ENCODE data around the gene TUBD1.
"Not testable (repeated sequence)": the region's sequence is repeated elsewhere in the genome, so short reads cannot be mapped to it uniquely, and the experiment has no call there.

Gene TUBD1

DNA sequence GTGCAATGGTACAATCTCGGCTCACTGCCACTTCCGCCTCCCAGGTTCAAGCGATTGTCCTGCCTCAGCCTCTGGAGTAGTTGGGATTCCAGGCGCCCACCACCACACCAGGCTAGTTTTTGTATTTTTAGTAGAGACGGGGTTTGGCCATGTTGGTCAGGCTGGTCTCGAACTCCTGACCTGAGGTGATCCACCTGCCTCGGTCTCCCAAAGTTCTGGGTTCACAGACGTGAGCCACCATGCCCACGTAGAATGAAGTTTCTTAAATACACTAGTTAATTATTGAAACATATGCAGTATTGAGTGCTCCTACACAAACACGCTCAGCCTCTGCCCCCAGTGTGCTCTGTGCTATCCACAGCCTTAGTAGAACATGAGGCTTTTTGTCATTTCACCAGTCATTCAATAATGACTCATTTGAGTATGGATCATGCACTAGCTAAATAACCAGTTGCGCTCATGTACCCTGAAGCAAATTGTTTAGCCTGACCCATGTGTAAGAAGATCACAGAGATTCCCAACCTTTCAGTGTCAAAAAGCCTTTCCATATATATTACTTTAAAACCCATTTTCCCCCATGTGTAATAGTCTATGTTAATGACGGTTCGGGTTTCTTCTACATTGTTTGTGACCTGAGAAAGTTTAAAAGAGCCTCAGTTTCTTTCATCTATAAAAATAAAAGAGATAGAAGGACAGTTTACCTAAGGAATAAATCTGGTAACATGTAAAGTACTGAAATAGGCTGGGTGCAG is 49.7 kb downstream of the TUBD1 start:
- peak; percentile 91 for DNase-seq

DNA sequence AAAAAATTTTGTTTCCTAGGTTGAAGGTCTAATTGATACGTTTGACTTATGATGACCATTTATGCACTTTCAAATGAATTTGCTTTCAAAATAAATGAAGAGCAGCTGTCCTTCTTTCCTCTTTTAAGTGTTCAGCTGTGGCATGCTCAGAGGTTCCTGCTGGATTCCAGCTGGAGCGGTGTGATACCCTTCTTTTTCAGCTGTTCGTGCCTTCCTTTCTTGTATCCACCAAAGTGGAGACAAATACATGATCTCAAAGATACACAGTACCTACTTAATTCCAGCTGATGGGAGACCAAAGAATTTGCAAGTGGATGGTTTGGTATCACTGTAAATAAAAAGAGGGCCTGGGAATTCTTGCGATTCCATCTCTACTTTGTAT is 50.9 kb downstream of the TUBD1 start:
- not testable (repeated sequence) for DNase-seq

DNA sequence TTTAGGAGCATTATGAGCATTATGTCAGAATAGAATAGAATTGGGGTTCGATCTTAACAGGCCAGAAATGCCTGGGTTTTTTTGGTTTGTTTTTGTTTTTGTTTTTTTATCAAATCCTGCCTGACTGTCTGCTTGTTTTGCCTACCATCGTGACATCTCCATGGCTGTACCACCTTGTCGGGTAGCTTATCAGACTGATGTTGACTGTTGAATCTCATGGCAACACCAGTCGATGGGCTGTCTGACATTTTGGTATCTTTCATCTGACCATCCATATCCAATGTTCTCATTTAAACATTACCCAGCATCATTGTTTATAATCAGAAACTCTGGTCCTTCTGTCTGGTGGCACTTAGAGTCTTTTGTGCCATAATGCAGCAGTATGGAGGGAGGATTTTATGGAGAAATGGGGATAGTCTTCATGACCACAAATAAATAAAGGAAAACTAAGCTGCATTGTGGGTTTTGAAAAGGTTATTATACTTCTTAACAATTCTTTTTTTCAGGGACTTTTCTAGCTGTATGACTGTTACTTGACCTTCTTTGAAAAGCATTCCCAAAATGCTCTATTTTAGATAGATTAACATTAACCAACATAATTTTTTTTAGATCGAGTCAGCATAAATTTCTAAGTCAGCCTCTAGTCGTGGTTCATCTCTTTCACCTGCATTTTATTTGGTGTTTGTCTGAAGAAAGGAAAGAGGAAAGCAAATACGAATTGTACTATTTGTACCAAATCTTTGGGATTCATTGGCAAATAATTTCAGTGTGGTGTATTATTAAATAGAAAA is 51.5 kb downstream of the TUBD1 start:
- peak; percentile 47 for DNase-seq

DNA sequence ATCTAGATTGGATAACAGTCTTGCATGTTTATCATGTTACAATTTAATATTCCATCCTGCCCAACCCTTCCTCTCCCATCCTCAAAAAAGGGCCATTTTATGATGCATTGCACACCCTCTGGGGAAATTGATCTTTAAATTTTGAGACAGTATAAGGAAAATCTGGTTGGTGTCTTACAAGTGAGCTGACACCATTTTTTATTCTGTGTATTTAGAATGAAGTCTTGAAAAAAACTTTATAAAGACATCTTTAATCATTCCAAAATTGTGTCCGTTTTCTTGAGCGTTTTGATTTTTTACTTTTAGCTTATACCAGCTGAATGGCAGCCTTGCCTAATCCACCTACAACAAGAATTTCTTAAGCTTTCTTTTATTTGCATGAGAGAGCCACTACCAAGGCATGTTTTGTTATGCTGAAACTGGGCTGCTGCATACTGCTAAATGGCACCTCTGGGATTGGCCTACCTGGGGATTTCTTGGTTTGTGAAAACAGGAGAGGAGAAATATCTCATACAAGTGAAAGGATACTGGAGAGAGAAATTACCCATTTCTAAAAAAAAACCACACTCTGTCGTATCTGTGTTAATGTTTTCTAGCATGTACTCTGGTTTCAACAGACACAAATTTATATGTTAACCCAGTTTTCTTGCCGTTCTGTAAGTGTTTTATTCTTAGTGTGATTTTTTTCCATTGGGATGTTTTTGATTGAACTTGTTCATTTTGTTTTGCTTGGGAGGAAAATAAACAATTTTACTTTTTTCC is 52.2 kb downstream of the TUBD1 start:
- peak; percentile 57 for DNase-seq

DNA sequence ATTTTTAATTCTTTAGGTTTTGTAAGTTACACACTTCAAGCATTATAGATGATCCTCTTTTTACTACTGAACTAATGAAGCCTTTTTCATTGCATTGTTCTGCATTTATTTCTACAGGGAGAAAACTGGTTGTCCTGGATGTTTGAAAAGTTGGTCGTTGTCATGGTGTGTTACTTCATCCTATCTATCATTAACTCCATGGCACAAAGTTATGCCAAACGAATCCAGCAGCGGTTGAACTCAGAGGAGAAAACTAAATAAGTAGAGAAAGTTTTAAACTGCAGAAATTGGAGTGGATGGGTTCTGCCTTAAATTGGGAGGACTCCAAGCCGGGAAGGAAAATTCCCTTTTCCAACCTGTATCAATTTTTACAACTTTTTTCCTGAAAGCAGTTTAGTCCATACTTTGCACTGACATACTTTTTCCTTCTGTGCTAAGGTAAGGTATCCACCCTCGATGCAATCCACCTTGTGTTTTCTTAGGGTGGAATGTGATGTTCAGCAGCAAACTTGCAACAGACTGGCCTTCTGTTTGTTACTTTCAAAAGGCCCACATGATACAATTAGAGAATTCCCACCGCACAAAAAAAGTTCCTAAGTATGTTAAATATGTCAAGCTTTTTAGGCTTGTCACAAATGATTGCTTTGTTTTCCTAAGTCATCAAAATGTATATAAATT is 53.0 kb downstream of the TUBD1 start:
- DNase-seq = peak; percentile 38

DNA sequence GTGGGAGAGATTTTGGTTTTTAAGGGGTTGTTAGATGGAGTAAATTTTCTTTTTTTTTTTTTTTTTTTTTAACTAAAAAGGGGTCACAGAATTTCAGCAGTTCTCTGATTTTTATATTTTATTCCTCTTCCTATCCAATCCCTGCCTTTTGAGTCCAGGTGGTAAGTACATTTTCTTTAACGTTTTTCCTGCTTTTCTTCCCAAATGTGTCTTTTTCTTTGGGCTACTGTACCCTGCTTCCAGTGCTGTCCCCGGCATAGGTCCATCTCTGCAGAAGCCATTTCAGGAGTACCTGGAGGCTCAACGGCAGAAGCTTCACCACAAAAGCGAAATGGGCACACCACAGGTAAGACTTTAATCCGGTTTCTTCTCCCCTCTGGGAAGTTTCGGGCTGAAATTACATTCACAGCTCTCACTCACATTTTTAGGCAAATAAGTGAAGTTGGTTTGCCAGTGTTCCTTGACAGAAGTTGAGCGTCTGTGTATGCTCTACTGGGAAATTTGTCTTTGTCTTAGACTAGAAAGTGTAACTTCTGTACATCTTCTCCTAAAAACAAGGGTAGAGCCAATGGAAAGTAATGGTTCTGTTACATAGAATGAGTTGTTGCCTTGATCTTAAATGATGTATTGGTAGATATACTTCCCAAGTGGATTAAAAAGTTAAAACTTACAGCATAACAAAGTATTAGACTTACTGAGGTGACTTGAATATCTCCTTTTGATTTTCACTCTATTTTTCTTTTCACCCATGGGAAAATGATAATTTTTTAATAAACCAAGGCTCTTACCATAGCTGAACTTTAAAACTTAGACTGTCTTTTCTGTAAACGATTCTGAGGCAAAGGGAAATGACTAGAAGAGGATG is 54.5 kb downstream of the TUBD1 start:
- peak; percentile 53 for DNase-seq

DNA sequence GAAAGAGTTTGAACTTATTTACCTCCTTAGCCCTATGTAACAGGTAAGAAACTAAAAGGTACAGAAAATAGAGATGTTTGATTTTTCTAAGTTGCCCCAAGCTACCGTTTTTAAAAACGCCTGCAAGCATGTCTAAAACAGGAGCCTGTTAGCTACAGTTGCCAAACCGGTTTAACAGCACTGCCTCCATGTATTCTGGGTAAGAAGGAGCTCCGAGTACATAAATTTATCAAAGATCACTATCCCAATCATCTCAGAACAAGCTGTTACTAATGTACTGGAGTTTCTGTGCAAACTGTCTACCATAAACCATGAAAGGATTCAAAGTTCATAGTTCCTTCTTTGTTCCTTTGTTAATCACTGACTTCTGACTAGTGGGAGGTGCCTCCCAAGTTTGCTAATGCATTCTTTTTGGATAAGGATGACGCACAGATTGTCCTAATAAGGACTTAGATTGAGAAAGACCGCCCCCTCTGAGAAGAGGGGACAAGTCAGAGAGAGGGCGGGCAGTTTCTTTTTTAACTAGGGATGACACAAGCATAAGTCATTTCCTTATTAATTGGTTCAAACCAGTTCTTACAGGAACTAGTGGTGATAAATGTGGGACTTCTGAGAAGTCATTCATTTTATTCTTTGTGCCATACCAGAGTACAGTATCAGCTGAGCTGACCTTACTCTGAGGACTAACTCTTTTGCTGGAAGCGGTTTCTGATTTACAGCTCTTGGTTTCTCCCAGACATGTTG is 55.3 kb downstream of the TUBD1 start:
- DNase-seq = peak; percentile 100

DNA sequence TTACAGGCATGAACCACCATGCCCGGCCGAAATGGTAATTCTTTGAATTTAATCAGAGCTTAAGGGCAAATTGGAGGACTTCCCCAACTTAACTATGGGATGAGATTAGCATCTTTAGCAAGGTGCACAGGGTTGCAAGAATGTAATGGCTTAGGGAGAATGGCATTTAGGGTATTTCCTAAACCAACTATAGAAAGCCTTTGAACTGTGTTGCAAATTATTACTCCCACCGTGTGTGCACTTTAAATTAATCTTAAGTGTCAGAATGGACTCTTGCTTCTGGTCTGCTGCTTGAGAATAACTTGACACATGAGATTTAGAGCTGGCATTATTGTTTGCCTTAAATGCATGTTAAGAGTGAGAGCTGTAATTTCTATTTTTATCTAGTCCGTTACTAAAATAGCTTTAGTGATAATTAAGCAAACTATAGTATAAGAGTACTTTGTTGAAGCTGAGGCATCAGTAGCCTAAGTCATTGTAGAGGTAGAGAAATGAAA is 59.8 kb downstream of the TUBD1 start:
- no peak for DNase-seq

DNA sequence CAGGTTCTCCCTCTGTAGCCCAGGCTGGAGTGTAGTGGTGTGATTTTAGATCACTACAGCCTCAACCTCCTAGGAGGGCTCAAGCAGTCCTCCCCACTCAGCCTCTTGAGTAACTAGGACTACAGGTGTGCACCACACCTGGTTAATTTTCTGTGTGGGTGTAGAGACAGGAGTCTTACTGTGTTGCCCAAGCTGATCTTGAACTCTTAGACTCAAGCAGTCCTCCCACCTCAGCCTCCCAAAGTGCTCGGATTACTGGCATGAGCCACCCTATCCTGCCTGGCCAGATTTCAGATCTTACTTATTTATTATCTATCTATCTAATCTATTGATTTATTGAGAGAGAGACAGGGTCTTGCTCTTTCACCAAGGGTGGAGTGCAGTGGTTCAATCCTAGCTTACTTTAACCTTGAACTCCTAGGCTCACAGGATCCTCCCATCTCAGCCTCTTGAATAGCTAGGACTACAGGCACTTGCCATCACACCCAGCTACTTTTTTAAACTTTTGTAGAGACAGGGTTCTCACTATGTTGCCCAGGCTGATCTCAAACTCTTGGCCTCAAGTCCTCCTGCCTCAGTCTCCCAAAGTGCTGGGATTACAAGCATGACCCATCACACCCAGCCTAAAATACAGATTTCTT is 61.8 kb downstream of the TUBD1 start:
- no peak for DNase-seq

DNA sequence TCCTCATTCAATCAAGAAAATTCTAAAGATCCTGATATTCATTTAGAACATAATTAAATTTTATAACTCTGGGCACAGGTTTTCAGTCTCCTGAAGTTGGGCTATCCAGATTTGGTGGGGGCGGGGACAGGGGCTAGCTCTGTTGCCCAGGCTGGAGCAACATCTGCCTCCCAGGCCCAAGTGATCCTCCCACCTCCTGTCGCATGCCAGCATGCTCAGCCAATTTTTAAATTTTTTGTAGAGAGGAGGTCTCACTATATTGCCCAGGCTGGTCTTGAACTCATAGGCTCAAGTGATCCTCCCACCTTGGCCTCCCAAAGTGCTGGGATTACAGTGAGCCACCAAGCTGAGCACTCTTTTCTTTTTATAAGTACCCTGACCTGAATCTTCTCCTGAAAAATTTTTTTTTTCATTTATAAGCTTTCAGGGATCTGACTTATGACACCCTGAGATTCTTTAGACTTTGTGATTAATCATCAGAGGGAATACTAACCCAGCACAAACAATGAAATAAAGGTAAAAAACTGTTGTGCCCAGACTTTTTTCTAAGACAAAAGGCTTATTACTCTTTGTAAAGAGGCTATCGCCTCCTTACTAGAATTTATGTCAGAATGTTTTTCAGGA is 62.6 kb downstream of the TUBD1 start:
- DNase-seq = no peak

DNA sequence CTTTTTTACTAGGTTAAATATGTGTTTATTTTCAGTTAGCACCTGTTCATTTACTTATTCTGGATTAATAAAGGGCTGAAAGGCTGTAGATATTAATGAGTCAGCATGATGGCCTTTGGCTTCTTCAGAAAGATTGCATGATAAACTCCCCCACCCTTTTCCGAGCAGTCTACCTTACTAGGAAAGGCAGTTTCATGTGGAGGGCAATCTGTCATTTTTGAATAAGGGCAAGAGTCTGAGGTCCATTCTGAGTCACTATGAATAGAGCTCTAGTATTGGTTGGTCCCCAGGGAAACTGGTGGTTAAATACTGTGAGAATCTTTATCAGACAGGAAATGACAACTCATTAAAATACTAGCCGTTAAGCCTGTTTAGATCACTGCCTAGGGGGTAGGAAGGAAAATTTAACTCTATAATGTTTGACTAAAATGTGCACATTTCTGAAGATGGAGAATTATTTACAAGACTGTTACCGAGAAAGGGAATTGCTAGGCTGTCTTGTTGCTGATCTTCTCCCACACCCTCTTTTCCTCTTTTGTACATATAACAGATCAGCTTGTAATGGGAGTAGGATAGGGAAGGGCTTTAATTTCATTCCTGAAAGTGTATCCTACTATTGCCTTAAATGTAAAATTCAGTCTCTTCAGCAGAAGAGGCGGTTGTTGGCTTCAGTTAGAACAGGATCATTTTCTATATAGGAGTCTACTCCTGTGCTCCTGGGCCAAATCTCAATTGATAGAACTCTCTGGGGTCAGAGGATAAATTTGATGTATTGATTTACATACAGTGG is 63.3 kb downstream of the TUBD1 start:
- DNase-seq = peak; percentile 96

DNA sequence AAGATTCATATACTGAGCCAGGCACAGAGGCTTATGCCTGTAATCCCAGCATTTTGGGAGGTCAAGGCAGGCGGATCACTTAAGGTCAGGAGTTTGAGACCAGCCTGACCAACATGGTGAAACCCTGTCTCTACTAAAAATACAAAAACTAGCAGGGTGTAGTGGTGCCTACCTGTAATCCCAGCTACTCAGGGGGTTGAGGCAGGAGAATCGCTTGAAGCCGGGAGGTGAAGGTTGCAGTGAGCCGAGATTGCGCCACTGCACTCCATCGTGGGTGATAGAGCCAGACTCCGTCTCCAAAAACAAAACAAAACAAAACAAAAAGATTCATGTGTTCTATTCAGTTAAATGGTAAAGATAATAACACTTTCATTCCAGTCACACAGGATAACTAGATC is 63.9 kb downstream of the TUBD1 start:
- not testable (repeated sequence) for DNase-seq

DNA sequence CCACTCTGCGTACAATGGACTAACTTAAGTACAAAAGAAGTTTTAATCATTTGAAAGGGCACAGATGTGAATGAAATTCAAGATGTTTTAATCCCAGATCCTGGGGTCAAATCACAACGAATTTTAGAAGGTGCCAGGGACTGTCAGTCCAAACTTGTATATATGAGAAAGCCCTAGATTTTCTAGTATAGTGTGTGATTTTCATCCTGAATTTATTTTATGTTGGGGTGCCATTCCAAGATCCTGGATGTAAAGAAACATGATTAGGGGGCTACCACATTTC is 64.3 kb downstream of the TUBD1 start:
- DNase-seq = no peak

DNA sequence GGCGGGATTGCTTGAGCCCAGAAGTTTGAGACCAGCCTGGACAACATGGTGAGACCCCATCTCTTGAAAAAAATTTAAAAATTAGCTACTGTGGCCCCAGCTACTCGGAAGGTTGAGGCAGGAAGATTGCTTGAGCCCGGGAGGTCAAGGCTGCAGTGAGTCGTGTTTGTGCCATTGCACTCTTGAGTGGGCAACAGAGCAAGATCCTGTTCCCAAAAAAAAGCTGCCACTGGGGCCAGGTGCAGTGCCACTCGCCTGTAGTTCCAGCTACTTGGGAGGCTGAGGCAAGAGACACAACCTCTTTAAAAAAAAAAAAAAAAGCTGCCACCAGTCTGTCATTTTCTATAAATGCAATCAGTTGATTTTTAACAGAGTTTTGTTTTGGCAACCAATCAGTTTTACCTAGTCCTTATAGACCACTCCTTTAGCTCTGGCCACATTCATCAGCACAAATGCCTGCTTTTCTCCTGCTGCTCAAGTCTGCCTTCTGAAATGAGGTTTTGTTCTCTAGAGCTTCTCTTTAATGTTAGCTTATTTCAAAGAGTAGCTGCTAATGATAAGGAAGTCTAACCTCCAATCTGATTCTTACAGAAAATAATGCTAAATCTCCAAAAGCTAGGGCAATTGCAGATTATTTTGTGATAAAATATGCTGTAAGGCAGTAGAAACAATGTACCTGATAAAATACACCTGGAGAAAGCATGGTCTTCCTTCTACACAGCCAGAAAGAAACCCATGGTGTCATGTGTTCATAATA is 64.8 kb downstream of the TUBD1 start:
- DNase-seq = no peak

DNA sequence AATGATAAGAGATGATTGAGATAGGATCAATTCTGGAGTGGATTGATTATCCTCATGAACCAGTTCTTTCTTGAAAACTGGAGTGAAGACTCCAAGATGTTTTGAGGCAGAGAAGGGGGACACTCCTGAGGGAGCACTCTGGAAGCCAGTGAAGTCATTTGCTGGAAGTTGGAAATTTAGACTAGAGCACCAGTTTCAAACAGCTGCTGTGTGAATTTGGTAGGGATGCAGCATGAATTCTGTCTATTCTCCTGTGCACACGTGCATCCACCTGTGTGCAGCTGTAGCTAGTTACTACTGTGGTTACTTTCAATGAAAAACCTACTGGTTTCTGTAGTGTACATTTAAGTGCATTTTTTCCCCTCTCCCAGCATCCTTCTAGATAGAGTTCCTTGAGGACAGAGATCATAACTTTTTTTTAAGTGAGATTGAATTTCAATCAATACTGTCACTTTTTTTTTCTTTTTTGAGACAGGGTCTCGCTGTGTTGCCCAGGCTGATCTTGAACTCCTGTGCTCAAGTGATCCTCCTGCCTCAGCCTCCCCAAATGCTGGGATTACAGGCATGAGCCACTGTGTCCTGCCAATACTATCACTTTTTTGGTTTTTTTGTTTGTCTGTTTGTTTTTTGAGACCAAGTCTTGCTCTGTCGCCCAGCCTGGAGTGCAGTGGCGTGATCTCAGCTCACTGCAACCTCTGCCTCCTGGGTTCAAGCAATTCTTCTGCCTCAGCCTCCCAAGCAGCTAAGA is 65.9 kb downstream of the TUBD1 start:
- no peak for DNase-seq

DNA sequence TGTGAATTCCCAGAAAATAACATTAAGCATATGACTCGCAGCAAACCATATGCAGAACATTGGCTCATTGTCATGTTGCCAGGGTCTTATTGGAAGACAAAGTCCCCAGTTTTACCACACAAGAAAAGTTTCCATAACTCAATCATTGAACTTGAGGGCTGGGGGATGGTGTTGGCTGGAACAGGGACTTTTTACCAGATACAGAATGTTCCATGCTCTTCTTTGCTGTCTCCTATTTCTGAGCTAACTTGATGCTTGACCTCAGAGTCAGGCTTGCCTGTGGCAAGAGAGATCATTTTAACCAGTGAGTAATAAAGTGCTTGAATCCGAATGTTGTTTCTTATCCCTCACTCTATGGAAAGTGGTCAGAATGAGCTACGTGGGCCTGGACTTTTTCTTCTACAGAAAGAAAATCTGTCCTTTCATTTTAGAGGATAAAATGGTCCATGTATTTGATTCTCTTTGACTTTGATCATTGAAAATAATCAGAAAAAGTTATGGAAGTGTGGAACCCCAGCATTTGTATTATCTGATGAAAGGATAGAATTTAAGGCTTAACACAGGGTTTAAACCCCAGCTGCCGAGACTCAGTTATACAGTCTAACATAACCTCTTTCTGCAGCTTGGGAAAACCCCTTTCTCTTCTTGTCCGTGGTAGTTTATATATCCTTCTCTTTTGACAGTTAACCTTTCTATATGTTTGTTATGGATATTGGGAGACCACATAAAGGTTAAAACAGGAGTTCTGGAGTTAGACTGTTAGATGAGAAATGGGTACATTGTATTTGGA is 67.0 kb downstream of the TUBD1 start:
- DNase-seq = peak; percentile 81

DNA sequence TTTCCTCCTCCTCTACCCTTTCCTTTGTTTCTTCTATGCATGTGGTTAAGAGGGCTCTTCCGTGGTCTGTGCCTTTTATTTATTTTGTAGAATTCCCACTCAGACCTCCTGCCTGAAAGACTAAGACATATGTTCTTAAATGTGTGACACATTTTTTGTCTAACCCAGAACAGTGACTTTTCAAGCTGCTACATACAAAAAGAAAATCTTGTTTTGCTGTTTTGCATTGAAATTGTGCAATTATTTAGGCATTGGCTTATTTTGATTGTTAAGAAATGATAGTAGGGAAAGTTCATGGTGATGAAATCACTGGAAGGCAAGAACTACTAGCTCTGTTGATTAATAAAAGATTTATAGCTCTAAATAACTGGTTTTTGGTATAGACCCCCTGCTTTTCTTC is 76.8 kb downstream of the TUBD1 start:
- peak; percentile 88 for DNase-seq
